BLaER1 treated with 17β-estradiol and CSF1 and Interleukin-3, amounts not matched to agents 10 nM and 100 nM (cell line): ENCODE data around the gene PNN.
"Not testable (repeated sequence)": the region's sequence is repeated elsewhere in the genome, so short reads cannot be mapped to it uniquely, and the experiment has no call there.

Source experiments
- H3K27ac ChIP-seq, 11 experiments: shearing (Covaris generic); formaldehyde crosslinking; 2 replicates each; pipeline ENCODE4 v1.8.1; 2022
- H3K27me3 ChIP-seq, 11 experiments: shearing (Covaris generic); formaldehyde crosslinking; 2 replicates each; pipeline ENCODE4 v1.8.1; 2022
- H3K36me3 ChIP-seq, 11 experiments: shearing (Covaris generic); formaldehyde crosslinking; 2 replicates each; pipeline ENCODE4 v1.8.1; 2022
- H3K4me1 ChIP-seq, 10 experiments: shearing (Covaris generic); formaldehyde crosslinking; 2 replicates each; pipeline ENCODE4 v1.8.1; 2022
- H3K4me2 ChIP-seq, 11 experiments: shearing (Covaris generic); formaldehyde crosslinking; 2 replicates each; pipeline ENCODE4 v1.8.1; 2022
- H3K4me3 ChIP-seq, 10 experiments: shearing (Covaris generic); formaldehyde crosslinking; 2 replicates each; pipeline ENCODE4 v1.8.1; 2022
- H3K9ac ChIP-seq, 11 experiments: shearing (Covaris generic); formaldehyde crosslinking; 2 replicates each; pipeline ENCODE4 v1.8.1; 2022
- H3K9me3 ChIP-seq, 11 experiments: shearing (Covaris generic); formaldehyde crosslinking; replicated peaks in 1 of 11; 2 replicates each; pipeline ENCODE4 v1.8.1; 2022
- H4K20me1 ChIP-seq, 11 experiments: shearing (Covaris generic); formaldehyde crosslinking; 2 replicates each; pipeline ENCODE4 v1.8.1; 2022
- Cebpa-rat ChIP-seq, 11 experiments: shearing (Covaris generic); IDR thresholded peaks; 2 replicates each; pipeline ENCODE4 v1.8.1; 2022

PNN gene

DNA sequence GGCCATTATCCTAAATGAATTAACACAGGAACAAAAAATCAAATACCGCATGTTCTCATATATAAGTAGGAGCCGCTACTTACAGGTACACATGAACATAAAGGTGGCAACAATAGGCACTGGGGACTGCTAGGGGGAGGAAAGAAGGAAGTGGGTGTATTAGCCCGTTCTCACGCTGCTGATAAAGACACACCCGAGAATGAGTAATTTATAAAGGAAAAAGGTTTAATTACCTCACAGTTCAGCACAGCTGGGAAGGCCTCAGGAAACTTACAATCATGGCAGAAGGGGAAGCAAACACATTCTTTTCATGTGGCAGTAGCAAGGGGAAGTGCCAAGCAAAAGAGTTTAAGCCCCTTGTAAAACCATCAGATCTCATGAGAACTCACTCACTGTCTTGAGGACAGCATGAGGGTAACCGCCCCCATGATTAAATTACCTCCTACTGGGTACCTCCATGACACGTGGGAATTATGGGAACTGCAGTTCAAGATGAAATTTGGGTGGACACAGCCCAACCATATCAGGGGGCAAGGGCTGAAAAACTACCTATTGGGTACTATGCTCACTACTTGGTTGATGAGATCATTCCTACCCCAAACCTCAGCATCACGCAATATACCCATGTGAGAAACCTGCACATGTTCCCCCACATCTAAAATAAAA is 42.3 kb downstream of the PNN start:
- no peak overlapping the region; a peak in 1 of 22 replicates for H3K27ac ChIP-seq
- no peak for TF ChIP-seq Cebpa-rat (IDR thresholded peaks at IDR 0.05)
- H4K20me1 ChIP-seq, result no peaks in the 10 kb centered on the region
- no peaks in the 10 kb centered on the region for H3K9me3 ChIP-seq
- H3K4me2 ChIP-seq, result peak overlapping the region in 1 of 11 experiments; percentile 19; a peak in 1 of 22 replicates
- H3K9ac ChIP-seq, result no peak overlapping the region
- H3K4me1 ChIP-seq, result peaks cover 6 to 11% (median 6%) of the 10 kb centered on the region in 10 experiments; a peak in 12 of 20 replicates
- H3K4me3 ChIP-seq, result no peak overlapping the region
- no peaks in the 10 kb centered on the region for H3K27me3 ChIP-seq
- no peaks in the 10 kb centered on the region for H3K36me3 ChIP-seq

DNA sequence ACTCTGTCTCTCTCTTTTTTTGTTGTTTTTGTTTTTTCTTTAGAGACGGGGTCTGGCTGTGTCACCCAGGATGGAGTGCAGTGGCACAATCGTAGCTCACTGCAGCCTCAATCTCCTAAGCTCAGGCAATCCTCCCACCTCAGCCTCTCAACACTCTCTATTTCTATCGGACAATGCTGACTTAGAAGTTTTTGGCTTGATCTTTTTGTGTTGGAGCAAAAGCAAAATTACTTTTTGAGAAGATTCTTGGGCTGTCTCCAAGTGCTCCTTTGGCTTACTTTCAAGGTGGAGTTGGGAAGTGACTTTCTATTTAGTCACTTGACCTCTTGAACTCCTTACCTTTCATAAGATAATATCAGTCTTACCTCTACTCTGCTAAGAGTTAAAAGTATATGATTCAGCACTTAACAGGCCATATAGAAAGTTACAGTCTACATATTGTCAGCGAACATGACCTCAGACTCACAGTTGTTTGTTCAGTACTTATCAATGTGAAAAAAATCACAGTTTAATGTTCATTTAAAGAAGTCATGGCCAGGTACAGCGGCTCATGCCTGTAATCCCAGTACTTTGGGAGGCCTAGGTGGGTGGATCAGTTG is 43.2 kb downstream of the PNN start:
- no peak for TF ChIP-seq Cebpa-rat (IDR thresholded peaks at IDR 0.05)
- H3K27ac ChIP-seq, result no peak overlapping the region
- H3K9ac ChIP-seq, result no peak overlapping the region

DNA sequence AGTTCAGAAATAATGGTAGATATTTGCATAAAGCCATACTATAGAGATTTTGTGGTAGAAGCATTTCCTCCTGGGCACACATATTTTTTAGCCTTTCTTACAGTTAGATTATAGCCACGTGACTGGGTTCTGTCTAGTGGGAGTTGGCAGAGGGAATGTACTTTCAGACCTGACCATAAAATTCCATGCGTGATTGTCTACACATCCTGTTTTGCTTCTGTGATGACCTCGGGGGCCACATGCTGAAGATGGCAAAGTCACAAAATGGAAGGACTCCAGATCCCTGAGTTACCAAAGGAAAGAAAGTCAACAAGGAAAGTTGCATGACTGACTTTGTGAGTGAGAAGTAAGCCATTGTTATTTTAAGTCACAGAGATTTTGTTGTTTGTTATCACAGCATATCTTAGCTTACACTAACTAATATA is 44.0 kb downstream of the PNN start:
- peaks cover 6 to 11% (median 6%) of the 10 kb centered on the region in 10 experiments; a peak in 12 of 20 replicates for H3K4me1 ChIP-seq
- peak overlapping the region in 7 of 11 experiments; percentile 10 to 30 (median 26); a peak in 6 of 22 replicates for H3K4me2 ChIP-seq
- H3K27me3 ChIP-seq, result no peaks in the 10 kb centered on the region
- H3K27ac ChIP-seq, result no peak overlapping the region
- H3K4me3 ChIP-seq, result no peak overlapping the region
- no peak for TF ChIP-seq Cebpa-rat (IDR thresholded peaks at IDR 0.05)
- no peaks in the 10 kb centered on the region for H3K9me3 ChIP-seq
- no peaks in the 10 kb centered on the region for H3K36me3 ChIP-seq
- no peak overlapping the region for H3K9ac ChIP-seq
- H4K20me1 ChIP-seq, result no peaks in the 10 kb centered on the region

More for the DNA sequence above, 43.2 kb downstream of the PNN start:
- Histone ChIP-seq H3K4me2 (peak overlapping the region in 2 of 11 experiments; percentile 10 to 26; a peak in 1 of 22 replicates), H3K4me3 (no peak overlapping the region), H3K27me3 (no peaks in the 10 kb centered on the region), H3K4me1 (peaks cover 6 to 11% (median 6%) of the 10 kb centered on the region in 10 experiments; a peak in 12 of 20 replicates), H3K36me3 (no peaks in the 10 kb centered on the region), H4K20me1 (no peaks in the 10 kb centered on the region), H3K9me3 (no peaks in the 10 kb centered on the region)

DNA sequence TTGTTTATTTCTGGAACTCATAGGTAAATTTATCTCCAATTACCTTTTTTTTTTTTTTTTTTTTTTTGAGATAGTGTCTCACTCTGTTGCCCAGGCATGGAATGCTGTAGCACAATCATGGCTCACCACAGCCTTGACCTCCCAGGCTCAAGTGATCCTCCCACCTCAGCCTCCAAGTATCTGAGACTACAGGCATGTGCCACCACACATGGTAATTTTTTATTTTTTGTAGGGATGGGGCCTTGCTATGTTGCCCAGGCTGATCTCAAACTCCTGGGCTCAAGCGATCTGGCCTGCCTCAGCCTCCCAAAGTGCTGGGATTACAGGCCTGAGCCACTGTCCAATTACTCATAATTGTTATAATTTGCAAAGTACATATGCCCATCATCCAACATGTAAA is 45.4 kb downstream of the PNN start:
- peaks cover 6 to 11% (median 6%) of the 10 kb centered on the region in 10 experiments; a peak in 12 of 20 replicates for H3K4me1 ChIP-seq
- H3K36me3 ChIP-seq, H3K4me3 ChIP-seq, H4K20me1 ChIP-seq, H3K4me2 ChIP-seq, H3K27ac ChIP-seq, H3K9ac ChIP-seq, H3K27me3 ChIP-seq, H3K9me3 ChIP-seq: not testable (repeated sequence)

DNA sequence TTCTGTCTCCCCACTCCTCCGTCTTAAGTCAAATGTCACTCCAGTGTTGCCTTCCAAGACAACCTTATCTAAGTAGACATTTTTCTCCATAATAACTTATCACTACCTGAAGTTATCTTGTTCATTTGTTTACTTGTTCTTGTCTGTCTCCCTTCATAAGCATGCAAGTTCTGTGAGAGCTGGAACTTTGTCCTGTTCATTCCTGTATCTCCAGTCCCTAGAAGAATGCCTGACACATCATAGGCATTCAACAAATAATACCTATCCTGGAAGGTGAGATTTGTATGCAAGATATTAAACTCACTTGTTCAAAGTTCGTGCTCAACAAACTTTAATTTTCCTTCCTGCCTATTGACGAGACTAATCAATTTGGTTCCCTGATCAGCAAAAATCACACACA is 53.0 kb downstream of the PNN start:
- H3K9me3 ChIP-seq, result no peaks in the 10 kb centered on the region
- H3K9ac ChIP-seq, result no peak overlapping the region
- no peaks in the 10 kb centered on the region for H4K20me1 ChIP-seq
- no peaks in the 10 kb centered on the region for H3K27me3 ChIP-seq
- H3K4me1 ChIP-seq, result peaks cover 11 to 24% (median 16%) of the 10 kb centered on the region in 10 experiments
- no peak for TF ChIP-seq Cebpa-rat (IDR thresholded peaks at IDR 0.05)
- H3K4me2 ChIP-seq, result no peak overlapping the region
- no peak overlapping the region for H3K27ac ChIP-seq
- no peak overlapping the region for H3K4me3 ChIP-seq
- no peaks in the 10 kb centered on the region for H3K36me3 ChIP-seq

DNA sequence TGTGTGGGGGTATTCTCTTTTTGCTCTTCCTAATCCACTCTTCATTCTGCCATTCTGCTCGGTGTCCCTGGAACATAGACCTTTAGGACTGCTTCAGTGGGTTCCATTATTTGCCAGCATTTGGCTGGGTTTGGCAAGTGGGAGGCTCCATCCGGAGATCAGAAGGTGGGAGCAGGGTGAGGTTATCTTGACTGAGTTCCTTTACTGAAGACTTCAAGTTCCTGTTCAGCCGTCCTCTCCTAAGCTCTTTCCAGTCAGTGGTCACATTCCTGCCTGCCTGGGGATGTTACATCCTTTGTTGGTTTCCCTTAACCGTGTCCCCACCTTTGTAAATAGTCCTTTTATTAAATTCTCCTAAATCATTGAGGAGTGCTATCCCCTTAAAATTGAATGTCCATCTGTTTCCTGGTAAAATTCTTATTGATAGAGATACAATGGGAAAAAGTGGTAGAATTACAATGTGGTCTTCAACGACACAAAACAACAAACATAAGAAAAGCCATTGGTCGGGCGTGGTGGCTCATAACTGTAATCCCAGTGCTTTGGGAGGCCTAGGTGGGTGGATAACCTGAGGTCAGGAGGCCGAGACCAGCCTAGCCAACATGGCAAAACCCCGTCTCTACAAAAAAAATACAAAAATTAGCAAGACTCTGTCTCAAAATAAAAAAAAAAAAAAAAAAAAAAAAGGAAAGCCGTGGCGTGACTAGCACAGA is 53.6 kb downstream of the PNN start:
- peaks cover 15 to 31% (median 23%) of the 10 kb centered on the region in 10 experiments for H3K4me1 ChIP-seq
- H3K27ac ChIP-seq, result no peak overlapping the region
- no peaks in the 10 kb centered on the region for H3K9me3 ChIP-seq
- no peak overlapping the region for H3K9ac ChIP-seq
- no peak for TF ChIP-seq Cebpa-rat (IDR thresholded peaks at IDR 0.05)
- no peak overlapping the region for H3K4me3 ChIP-seq
- no peaks in the 10 kb centered on the region for H4K20me1 ChIP-seq
- no peaks in the 10 kb centered on the region for H3K27me3 ChIP-seq
- H3K36me3 ChIP-seq, result no peaks in the 10 kb centered on the region
- no peak overlapping the region for H3K4me2 ChIP-seq

DNA sequence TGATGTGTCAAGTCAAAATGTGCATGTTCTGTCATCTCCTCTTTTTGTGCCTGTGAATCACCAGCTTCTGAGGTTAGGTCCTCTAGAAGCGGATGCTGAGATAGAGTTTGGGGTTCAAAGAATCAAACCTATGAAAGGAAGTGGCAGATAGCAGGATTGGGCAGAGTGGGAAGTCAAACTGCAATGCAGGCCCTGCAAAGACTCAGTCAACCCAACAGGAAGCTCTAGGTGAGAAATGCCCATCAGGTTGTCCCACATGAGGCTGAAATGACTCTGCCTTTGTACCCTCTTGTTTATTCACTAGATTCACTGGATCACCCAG is 54.1 kb downstream of the PNN start:
- TF ChIP-seq Cebpa-rat (IDR thresholded peaks at IDR 0.05), result no peak
- Histone ChIP-seq H3K4me3 (no peak overlapping the region), H3K27ac (no peak overlapping the region), H4K20me1 (no peaks in the 10 kb centered on the region), H3K9ac (no peak overlapping the region), H3K4me2 (no peak overlapping the region), H3K4me1 (peaks cover 20 to 36% (median 28%) of the 10 kb centered on the region in 10 experiments), H3K9me3 (no peaks in the 10 kb centered on the region), H3K27me3 (no peaks in the 10 kb centered on the region), H3K36me3 (no peaks in the 10 kb centered on the region)

DNA sequence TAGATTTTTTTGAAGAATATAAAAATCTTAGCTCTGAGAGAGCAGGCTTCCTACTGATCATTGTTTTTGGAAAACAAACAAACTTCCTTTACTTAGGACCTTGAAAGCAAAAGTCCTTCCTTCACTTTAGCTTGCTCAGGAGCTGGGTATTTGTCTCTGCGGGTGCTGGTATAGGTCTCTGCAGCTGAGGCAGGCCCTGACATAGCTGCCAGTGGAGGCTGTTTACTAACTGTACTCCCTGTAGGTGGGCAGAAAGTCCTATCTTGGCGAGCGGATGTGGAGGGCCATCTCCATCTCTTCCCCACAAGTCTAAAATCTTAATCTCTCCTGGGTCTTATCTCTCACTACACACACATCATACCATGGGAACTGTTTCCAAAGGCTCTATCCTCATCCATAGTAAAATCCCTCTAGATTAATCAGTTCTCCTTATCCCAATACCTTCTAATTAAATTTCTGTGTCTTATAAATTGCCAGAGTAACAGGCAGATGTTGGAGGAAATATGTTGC is 54.6 kb downstream of the PNN start:
- no peak for TF ChIP-seq Cebpa-rat (IDR thresholded peaks at IDR 0.05)
- no peaks in the 10 kb centered on the region for H3K9me3 ChIP-seq
- H3K36me3 ChIP-seq, result no peaks in the 10 kb centered on the region
- no peak overlapping the region for H3K9ac ChIP-seq
- peaks cover 20 to 39% (median 30%) of the 10 kb centered on the region in 10 experiments for H3K4me1 ChIP-seq
- no peaks in the 10 kb centered on the region for H3K27me3 ChIP-seq
- H3K4me2 ChIP-seq, result no peak overlapping the region
- H4K20me1 ChIP-seq, result no peaks in the 10 kb centered on the region
- no peak overlapping the region for H3K4me3 ChIP-seq
- H3K27ac ChIP-seq, result no peak overlapping the region

DNA sequence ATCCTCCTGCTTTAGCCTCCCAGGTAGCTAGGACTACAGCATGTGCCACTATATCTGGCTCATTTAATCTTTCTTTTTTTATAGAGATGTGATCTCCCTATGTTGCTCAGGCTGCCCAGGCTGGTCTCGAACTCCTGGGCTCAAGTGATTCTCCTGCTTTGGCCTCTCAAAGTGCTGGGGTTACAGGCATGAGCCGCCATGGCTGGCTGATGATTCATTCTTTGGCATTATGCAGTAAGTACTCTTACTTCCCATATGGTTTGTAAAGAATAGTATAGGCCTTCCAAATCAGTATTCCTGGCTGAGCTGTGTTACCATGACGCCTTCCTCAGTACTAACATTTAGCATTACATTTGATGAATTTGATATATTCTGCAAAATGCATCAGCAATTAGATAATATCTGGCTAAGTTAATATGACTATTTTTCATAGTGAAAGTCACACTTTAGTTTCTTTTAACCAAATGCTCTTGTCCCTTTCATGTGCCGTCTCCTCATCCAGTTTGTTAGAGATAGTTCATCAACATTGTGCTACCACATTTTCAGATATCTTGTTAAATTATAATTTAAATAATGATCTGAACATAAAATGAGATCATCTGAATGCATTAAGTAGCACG is 55.5 kb downstream of the PNN start:
- Histone ChIP-seq H3K36me3 (no peaks in the 10 kb centered on the region), H3K9ac (no peak overlapping the region), H3K4me2 (no peak overlapping the region), H3K9me3 (no peaks in the 10 kb centered on the region), H3K4me3 (no peak overlapping the region), H3K27me3 (no peaks in the 10 kb centered on the region), H3K27ac (no peak overlapping the region), H3K4me1 (peaks cover 20 to 39% (median 30%) of the 10 kb centered on the region in 10 experiments), H4K20me1 (no peaks in the 10 kb centered on the region)
- TF ChIP-seq Cebpa-rat (IDR thresholded peaks at IDR 0.05), result no peak
